Sciatic nerve (tissue), 2 donors: ENCODE results near the gene C1orf174. TPM values are rescaled to one million over a fixed set of nuclear protein-coding genes. Genes with fewer than 3 reads are reported as not detected.

Experiments used
- ATAC-seq: fragments of 200-7000 bp; cut with Tn5 transposase; one replicate; pipeline ENCODE4 v1.9.1; 2020; ENCODE audit warnings: mild to moderate bottlenecking, moderate library complexity
- DNase-seq: peaks from one replicate; pipeline ENCODE4 v3.0.0-alpha.2; 2020; ENCODE audit warnings: low spot score
- intact Hi-C: fragments of 100-400 bp; cut with DNase I; formaldehyde crosslinking; loops from one replicate; pipeline ENCODE4 v1.14.2; 2022
- total RNA-seq: library from RNA; stranded (reverse); fragmentation: NEBNext Ultra II Directional; extraction: Animal tissue kit (Norgen Biotek cat#: 25700); gene quantifications from one replicate; pipeline ENCODE4 v1.2.1, GENCODE V29; 2021
- donor health status: DM: no; HTN: no; CAD: no.
- donor health status: DM: no; HTN: no; CAD: no.

The C1orf174 gene
- 18.6 TPM for total RNA-seq

DNA sequence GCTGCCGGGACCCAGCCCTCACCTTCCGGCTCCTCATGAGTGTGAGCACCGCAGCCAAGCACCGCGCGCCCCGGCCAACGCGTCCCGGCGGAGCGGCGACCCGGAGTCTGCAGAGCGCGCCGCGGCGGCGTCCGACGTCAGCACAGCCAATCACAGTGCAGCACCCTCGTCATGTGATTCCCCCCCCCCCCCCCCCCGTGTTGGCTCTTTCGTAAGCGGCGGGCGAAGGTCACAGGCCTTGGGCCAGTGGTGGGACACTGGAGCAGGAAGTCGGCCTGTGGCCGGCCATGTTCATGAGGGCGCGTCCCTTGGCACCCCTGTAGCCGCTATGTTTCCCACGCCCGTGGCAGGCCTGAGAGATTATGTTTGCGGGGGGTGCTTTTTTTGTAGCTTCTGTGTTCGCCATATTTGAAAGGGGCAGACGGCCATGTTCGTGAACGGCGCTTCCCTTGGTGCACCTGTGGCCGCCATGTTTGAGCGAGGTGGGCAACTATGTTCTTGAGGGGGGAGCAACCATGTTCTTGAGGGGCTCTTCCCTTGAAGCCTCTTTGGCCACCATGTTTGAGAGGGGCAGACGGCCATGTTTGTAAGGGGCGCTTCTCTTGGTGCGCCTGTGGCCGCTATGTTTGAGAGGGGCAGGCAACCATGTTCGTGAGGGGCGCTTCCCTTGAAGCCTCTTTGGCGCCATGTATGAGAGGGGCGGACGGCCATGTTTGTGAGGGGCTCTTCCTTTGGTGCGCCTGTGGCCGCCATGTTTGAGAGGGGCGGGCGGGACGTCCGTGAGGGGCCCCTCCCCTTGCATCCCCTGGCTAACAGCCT lies at the start of gene C1orf174:
Gene C1orf174 (minus strand): TSS at position 123 of the 819 bp plus-strand sequence. CDS start 86 bp downstream, at position 37.
- intact Hi-C loops: no loop called here
- ATAC-seq (peak; percentile 94), DNase-seq (peak; percentile 97)

DNA sequence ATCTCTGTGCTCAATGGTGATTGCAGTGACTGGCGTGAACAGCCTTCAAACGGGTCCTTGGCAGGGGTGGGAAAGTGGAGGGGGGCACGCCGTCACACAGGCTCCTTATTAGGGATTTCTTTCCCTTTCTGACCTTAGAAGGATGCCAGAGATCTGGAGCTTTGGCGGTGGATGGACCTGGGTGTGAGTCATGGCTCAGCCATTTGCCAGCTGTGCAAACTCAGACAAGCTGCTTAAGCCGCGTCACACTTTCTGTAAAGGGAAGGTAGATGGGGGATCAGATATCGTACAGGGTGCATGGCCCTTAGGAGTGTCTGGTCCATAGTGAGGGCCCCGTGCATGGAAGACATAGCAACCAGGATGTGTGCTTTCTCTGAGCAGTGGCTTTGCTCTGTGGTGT lies 48.3 kb upstream of the C1orf174 start:
- ATAC-seq (no peak), DNase-seq (no peak)
- intact Hi-C loops: no loop called here

DNA sequence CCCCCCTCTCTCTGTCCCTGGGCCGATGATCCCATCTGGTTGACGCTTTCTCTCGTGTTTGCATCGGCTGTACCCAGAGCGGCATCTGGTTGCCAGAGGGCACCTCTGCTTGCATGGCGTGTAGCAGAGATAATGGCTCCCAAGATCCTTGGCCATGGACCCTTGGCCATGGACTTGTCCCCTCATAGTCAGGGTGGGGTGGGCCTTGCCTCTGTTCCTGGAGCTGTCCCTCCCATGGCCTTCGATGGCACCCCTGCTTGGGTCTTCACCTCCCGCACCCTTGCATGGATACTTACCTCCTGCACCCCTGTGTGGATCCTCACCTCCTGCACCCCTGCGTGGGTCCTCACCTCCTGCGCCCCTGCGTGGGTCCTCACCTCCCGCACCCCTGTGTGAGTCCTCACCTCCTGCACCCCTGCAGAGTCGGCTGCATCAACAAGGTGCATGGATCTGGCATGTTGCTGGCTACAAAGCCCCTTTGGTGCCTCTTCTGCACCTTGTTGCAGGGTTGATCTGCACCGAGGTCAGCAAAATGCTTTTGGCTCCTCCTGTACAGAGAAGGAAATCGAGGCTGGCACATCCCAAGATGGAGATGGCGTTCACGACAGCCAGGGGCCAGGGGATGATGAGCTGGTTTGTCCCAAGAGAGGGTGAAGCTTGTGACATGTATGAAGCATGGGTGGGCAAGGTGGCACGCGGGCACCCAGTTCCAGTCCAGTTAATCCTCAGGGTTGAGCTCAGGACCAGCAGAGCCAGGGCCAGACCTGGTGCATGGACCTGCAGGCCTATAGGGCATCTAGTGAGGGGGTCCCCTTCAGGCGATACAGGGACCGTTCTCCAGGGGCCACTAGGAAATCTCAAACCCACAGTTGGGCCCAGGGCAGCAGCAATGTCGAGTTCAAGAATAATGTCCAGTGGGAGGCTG lies 46.1 kb upstream of the C1orf174 start:
- DNase-seq: no peak
- ATAC-seq: no peak
- intact Hi-C loops: no loop called here

DNA sequence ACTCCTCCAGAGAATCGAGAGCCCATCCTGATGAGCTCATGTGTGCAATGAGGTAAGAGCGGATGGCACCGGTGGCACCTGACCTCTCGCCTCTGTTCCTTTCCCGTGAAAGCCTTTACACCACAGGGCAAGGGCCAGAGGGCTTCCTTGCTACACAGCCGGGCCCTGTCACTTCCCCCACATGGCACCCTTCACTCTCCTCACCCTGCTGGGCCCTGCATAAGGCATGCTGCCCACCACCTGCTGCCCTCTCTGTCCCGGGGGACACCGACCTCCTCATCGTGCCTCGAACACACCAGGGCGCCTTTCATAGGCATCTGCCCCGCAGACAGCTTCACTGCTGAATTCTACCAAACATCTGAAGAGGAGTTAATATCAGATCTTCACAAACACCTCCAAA lies 45.1 kb upstream of the C1orf174 start:
- intact Hi-C loops: no loop called here
- no peak for ATAC-seq
- no peak for DNase-seq

DNA sequence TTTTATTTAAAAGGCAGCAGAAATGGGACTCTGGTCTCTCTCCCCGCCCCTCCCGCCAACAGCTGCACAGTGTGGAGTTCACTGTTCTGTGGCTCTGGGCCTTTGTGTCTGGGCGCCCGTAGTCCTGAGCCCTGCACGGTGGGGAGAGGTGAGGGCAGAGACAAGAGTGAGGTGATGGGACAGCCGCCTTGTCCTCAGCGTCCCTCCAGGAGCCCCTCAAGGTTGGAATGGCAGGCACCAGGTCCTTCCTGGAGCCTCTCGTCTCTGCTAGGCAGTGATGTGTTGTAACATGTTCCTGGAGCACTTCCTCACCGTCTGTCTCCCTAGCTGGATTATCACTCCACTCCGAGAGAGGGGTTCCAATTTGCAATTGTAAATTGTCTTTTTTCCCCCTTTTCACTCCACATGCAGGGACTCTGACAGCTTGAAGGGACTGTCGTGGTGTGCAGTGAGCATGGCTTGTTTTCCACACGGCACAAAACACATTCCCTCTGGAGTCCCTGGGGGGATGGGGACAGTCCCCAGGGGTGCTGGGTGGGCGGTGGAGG lies 44.6 kb upstream of the C1orf174 start:
- intact Hi-C loops: no loop called here
- no peak for ATAC-seq
- no peak for DNase-seq

DNA sequence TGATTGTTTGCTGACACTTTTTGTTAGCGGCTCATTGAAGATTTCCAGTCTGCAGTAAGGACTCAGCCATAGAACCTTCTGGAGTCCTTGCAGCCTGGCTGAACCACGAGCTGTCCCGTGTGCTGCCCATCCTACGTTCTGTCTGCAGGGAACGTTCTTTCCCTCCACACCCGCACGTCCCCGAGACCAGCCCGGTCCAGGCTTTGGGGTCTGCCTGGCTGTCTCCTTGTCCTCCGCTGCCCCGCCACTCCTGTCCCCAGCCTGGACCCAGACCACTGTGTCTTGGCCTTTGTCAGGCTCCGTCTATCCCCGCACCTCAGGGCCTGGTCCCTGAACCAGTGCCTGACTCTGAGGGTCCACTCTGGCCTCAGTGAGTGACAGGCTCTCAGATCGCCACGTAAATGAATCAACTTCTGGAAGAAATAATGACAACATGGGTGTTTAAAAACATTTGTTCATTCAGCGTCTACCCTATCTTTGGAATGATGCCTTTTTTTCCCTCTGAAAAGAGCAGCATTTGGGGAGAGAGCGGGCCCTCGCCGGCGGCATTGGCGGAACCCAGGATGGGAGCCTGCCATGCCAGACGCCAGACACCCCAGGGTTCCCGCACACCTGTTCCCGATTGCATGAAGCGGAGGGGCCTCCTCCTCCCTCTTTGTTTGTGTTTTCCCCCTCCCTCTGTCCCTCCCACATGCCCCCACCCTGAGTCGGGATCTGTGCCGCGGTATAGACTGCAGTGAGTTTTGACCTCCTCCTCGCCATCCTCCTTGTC lies 43.9 kb upstream of the C1orf174 start:
- DNase-seq: no peak
- no peak for ATAC-seq
- intact Hi-C loops: no loop called here

DNA sequence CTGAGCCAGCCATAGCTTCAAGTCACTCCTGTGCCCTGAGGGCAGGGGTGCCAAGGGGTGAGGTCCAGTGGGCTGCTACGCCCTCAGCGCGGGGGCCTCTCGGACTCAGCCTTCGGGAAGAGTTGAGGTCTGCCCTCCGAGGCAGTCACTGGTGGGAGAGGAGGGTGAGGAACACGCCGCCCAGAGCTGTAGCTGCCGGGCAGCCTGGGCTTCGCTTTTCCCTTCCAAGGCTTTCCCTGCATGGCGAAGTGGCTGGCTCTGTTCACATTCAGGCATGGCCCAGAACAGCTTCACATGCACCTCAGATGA lies 43.0 kb upstream of the C1orf174 start:
- ATAC-seq (peak; percentile 22), DNase-seq (no peak)
- intact Hi-C loops: no loop called here

DNA sequence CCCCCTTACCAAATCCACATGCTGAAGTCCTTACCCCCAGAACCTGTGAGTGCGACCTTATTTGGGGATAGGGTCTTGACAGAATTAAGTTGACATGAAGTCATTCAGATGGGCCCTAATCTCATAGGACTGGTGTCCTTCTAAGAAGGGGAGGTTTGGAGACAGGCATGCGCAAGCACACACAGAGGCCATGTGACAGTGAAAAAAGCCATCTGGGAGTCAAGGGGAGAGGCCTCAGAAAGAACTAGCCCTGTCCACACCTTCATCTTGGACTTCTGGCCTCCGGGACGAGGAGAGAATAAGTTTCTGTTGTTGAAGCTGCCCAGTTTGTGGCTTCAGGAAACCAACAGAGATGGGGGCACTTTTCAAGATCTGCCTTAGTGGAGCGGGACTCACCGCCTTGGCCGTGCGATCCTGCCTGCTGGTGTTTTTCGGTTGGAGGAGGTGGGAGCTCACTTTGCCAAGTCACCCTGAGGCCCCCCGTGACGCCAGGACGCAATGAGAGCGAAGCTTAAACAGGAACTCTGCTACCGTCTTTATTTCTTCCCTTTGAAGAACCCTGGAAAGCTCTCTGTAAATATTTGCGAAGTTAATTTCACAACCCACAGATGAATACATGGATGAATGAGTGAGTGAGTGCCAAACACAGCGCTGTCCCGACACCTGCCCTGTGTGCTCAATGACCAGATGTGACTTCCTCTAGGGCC lies 42.5 kb upstream of the C1orf174 start:
- intact Hi-C loops: no loop called here
- no peak for DNase-seq
- peak; percentile 59 for ATAC-seq

DNA sequence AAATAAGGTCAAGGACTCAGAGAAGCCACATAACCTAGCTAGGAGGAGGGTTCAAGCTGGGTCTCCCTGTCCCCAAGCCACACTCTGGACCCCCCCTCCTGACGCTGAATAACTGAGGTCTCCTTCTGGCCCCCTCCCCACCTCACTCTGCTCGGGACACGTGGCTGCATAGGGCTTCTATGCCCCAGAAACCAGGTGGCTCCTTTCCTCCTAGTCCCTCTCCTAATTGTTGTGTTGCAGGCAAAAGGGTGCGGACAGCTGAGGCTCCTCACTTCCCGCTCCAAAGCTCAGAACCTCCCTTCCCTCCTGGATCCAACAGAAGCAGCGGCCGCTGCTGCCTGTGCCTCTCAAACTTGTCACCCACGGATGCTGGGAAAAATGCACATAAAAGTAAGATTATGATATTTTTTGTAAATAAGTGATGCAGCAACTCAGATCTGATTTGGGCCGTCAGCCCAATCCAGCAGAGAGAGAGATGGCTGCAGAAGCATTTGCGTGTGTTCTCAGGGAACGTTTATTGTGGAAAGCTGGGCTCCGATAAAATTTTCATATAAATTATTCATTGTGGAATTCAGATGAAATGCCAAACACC lies 40.8 kb upstream of the C1orf174 start:
- no peak for DNase-seq
- no peak for ATAC-seq
- intact Hi-C loops: no loop called here

DNA sequence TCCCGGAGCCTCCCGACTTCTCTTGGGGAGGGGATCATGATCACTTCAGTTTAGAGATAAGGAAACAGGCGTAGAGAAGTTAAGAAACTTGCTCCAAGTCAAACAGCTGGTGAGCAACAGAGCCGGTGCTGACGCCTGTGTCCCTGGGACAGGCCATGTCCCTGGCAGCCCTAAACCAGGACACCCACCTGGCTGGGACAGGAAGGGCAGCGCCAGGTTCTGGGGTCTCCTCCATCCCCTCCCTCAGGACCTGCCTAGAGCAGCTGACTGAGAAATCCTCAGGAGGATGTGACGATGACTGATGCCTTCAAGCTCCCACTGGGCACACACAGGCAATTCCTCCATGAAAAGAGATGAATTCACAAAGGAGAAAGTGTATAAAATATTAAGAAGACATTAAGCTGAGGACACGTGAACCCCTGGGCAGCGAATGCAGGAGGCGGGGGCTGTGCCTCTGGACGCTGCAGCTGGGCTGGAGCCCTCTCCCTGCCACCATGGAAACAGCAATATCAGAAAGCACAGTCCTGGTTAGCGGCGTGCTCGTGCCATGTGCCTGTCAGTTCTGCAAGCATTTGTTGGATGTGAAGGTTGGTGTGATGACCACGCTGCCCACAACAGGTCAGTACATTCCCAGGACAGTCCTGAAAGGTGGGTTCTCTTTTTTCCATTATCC lies 40.1 kb upstream of the C1orf174 start:
- no peak for DNase-seq
- intact Hi-C loops: no loop called here
- no peak for ATAC-seq

DNA sequence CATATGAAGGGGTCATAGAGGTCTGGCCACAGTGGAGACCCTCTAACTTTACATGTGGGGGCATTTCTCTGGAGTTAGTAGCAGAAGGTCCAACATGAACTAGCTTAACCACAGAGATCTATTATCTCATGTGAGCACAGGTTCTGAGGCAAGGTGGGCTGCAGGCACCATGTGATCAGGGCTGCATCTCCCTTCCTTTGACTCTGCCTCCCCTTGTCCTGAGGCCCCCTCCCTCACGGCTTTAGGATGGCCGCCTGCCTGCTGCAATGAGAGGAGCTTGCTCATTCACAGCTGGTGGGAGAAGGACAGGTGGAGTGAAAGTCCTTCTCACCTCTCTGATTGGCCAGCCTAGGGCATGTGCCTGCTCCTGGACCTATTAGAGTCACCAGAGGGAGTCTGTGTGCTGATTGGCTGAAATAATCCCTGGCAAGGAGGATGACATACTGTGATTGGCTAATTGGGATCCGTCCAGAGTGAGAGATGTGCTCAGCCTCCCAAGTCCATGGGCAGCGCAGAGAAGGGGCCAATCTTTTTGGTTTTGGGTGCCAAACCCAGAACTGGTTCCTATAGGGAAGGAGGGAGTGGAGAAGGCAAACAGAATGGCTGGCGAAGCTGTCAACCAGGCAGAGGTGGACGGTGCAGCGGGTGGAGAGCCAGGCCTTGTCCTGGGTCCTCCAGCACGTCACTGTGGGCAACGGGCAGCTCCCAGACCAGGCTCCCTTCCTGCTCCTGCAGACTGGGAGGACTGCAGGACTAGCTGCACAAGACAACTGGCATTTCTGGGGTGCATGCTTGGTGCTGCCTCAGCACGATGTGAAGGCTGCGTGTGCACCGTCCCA lies 39.4 kb upstream of the C1orf174 start:
- intact Hi-C loops: no loop called here
- ATAC-seq (no peak), DNase-seq (no peak)

DNA sequence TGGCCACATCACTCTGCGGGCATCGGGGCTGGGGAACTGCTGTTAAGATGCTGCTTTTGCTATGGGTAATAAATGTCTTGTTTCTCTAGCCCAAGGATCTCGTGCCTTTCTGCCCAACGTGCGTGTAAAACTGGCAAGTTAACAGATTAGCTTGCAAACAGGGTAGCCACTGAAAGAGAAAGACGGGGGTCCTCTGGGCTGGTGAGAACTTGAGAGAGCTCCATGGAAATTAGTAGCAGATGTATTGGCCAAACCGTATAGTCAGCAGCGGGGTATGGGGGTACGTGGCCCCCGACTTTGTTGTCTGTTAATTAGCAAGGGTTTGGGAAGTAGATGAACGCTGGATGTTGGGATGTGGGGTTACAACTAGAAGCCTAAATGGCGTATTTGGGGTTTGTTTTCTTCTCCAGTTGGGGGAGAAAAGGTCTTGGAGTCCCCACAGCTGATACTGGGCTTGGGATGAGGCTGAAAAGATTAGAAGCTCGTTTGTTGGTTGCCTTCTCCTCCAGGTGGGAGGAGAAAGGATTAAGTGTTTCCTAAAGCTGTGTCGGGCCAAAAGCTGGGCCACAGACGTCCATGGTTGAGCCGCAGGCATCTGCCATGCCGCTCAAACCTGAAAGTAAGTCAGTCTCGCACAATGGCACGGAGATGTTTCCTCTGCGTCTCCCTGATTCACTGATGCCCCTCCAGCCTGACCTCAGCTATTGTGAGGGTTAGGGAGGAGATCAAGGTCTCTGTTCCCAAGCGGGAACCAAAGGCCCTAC lies 32.3 kb upstream of the C1orf174 start:
- ATAC-seq: no peak
- DNase-seq: no peak
- intact Hi-C loops: no loop called here

DNA sequence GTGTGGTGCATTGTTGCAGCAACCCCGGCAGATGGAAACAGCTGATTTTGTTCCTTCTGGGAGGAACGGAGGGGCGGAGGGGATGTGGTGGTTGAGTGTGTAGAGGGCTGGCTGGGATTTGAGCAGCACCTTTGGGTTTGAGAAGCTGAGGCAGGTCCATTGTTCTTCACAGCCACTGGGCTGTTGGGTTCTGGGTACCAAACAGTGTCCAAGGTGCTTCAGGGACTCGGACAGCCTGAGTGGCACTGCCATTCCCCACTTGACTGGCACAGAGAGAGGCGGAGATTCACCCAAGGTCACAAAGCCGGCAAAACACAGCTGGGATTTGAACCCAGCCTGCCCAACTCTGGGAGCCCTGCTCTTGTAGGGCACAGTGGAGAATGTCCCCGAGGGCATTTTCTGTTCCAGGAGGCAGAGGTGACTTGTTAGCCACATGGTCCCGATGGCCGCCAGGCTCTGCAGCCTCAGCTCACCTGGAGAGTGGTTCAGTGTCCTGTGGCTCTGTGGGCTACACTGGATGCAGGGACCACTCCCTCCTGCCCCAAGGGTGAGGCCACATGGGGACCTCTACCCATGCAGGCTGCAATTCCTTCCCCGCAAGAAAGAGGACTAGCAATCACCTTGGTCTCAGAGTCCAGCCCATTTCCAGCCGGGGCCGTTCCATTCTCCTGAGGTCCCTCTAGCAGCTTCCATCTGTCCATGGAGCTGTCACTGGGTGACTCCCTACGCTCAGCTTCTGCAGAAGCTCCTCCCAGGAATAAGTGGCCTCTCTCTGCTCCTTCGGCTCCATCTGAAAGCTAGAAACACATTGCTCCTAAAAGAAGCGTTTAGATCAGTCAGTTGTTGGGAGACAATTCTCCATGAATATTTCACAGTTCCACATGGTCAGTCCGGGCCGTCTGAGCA lies 31.2 kb upstream of the C1orf174 start:
- DNase-seq (no peak), ATAC-seq (no peak)
- intact Hi-C loops: no loop called here

DNA sequence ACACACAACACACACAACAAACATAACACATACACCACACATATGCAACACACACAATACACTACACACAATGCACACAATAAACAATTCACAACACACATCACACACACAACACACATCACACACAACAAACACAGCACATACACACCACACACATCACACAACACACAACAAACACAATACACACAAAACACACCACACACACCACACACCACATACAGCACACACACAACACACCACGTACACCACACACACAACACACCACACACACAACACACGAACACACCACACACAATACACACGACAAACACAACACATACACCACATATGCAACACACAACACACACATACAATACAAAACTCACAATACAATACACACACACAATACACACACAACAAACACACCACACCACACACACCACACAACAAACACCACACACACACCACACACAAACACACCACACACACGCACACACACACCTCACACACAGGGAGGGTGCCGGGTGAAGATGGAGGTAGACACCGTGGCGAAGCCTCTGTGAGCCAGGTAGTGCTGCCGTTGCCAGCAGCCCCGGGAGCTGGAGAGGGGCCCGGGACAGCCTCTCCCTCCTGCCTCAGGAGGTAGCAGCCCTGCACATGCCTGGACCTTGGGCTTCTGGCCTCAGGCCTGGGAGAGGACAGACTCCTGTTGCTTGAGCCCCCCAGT lies 30.4 kb upstream of the C1orf174 start:
- intact Hi-C loops: no loop called here
- ATAC-seq (no peak), DNase-seq (no peak)

DNA sequence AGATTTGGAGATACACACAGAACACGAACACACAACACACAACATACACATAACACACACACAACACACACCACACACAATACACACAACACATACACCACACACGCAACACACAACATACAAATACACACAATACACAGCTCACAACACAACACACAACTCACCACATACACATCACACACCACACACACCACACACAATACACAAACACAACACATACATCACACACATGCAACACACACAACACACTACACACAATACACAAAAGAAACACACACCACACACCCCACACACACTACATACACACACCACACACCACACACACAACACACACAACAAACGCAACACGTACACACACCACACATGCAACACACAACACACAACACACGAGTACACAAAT lies 29.1 kb upstream of the C1orf174 start:
- DNase-seq (no peak), ATAC-seq (no peak)
- intact Hi-C loops: no loop called here
